Measurements from ENCODE around the gene ZBP1.

ZBP1 gene

GRCh38 chr20:57657535-57658446 lies 37.6 kb upstream of the ZBP1 start:
- peak; percentile 15 to 33 for DNase-seq

GRCh38 chr20:57656821-57657534 lies 36.8 kb upstream of the ZBP1 start:
- DNase-seq: no peak

GRCh38 chr20:57656252-57656820 lies 36.1 kb upstream of the ZBP1 start:
- no peak for DNase-seq

- no peak for DNase-seq
Measured at GRCh38 chr20:57655809-57656155, 35.6 kb upstream of the ZBP1 start.

- DNase-seq: no peak
Measured at GRCh38 chr20:57654998-57655808, 35.0 kb upstream of the ZBP1 start.

- peak; percentile 50 to 66 for DNase-seq
Measured at GRCh38 chr20:57654363-57654997, 34.3 kb upstream of the ZBP1 start.

DNA sequence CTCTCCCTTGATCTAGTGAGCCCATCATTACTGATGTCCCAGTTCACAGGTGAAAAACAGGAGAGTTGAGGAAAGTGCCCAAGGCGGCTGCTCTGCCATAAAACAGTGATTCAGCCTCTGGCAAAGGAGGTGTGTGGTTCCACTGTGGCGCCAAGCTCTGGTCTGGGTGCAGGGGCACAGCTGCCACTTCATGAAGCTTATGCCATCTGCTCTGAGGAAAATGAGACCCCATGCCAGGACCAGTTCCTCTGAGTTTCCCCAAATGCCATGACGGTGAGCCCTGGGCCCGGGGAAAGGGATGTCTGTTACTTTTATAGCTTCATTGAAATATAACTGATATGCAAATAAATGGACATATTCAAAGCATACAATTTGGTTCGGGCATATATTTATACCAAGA lies 33.7 kb upstream of the ZBP1 start:
- DNase-seq: no peak

DNA sequence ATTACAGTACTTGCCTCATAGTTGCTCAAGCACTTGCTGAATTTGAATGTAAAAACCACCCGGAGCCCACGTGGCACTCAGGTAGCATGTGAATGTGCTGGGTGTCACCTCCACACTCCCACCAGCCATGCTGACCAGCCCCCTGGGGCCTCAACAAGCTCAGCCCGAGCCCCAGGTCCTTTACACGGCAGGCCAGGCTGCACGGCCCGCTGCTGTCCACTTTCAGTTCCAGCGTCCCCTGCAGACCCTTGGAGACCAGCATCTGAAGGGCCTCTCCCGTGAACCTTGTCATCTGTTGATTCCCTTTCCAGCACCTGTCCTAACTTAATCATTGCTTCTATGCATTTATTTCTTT lies 33.3 kb upstream of the ZBP1 start:
- DNase-seq: no peak

DNA sequence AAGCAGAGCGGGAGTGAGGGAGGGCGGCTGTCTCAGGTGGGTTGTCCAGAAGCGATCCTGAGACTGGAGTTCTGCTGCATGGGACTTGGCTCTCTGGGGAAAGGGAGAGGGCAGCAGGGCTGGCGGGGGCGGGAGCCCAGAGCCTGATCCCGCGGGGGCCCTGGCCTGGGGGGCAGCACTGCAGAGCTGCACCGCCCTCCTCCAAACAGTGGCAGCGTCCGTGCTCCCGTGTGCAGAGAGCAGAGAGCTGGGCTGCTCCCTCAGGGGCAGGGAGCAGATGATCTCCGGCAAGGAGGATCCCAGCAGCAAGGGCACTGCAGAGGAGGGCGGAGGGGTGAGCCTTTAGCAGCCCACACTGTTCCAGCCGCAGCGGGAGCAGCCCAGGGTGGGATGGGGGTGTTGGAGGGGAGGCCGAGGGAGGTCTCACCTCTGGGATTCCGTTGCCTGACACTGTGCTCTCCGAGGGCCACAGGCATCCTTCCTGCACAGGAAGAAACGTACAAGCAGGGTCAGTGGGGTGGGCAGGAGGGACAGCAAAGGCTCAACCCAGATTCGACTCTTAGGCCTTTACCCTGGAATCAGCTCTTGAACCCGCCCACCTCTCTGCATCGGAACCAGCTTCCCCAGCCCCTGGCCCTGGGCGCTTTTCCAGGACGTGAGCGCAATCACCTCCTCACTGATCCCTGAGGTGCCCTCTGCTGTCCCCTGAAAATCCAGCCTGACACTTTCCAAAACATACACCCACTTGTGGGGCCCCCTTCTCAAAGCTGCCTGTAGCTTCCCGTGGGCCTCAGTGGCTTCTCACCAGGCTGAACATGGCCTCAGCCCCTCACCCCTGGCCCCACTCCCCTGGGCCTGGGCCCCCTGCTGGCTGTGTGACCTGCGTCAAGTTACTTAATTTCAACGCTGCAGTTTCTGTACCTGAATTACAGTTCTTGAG lies 32.6 kb upstream of the ZBP1 start:
- no peak for DNase-seq

DNA sequence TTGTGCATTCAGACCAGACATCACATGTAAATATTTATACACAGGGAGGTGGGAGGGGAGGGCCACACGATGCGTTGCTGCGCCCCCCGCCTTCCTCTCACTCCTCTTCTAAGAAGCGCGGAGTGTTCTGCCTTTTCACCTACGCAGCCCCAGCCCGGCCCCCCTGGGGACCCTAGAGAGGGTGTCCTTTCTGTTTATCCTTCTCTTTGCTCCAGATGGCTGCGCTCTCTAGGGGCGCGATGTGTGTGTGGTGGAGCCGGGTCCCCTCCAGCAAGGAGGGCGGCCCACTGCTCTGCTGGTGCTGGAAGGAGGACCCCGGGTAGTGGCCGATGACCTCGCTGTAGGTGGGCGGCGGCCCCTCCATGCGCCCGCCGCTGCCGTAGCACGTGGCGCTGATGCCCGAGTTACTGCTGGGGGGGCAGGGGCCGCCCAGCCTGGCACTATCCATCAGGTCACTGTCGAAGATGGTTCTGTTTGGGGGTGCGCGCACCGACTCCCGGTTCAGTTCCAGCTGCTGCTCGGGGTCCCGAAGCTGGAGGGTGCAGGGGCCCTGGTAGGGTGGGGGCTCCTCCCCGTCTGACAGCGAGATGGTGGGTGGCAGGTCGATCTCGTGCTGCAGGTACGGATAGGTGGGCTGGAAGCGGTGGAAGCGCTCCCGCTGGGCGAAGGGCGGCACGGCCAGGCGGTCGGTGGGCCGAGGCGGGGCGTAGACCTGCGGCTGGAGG lies 31.8 kb upstream of the ZBP1 start:
- DNase-seq: no peak

GRCh38 chr20:57650756-57651483 lies 30.7 kb upstream of the ZBP1 start:
- DNase-seq: no peak

GRCh38 chr20:57650266-57650665 lies 30.0 kb upstream of the ZBP1 start:
- DNase-seq: no peak

- DNase-seq: no peak
Measured at GRCh38 chr20:57649617-57650015, 29.4 kb upstream of the ZBP1 start.

DNA sequence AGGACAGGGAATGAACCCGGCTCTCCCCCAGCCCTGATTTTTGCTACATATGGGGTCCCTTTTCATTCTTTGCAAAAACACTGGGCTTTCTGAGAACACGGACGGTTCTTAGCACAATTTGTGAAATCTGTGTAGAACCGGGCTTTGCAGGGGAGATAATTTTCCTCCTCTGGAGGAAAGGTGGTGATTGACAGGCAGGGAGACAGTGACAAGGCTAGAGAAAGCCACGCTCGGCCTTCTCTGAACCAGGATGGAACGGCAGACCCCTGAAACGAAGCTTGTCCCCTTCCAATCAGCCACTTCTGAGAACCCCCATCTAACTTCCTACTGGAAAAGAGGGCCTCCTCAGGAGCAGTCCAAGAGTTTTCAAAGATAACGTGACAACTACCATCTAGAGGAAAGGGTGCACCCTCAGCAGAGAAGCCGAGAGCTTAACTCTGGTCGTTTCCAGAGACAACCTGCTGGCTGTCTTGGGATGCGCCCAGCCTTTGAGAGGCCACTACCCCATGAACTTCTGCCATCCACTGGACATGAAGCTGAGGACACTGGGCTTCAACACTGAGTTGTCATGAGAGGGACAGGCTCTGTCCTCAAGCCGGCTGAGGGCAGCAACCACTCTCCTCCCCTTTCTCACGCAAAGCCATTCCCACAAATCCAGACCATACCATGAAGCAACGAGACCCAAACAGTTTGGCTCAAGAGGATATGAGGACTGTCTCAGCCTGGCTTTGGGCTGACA lies 28.8 kb upstream of the ZBP1 start:
- no peak for DNase-seq

DNA sequence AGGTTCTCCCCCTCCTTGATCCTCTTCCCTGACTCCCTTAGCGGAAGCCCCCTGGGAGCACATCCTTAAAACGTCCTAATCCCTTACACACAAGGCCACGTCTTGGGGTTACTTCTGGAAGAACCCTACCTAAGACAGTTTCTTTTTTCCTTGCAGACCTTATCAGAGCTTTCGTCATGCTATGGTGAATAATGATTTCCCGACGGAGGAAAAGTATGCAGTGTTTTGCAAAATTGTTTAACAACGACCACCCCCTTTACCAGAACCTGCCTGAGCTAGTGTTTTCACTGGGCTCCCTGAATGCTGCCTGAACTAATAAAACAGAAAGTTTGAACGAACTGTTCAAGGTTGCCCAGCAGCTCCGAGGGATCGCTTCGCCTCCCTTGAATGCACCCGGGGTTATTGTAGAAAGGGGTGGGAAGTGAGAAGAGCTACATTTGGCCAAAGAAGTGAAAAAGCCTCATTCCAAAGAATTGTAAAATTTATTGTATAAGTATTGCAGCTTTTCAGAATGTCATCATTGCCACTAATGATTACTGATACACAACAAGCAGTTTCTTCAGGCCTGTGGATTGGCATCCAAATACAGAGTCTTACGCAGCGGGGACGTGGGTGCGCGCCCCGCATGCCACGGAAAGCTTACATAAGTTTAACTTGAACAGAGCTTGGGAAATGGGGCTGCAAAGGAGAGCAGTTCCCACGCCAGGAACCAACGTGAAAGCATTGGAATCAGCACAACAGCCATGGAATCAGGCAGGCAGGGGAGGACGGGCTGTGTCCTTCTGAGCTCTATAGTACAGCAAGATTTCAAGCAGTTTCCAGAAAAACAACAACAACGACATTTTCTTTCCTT lies 27.9 kb upstream of the ZBP1 start:
- no peak for DNase-seq

DNA sequence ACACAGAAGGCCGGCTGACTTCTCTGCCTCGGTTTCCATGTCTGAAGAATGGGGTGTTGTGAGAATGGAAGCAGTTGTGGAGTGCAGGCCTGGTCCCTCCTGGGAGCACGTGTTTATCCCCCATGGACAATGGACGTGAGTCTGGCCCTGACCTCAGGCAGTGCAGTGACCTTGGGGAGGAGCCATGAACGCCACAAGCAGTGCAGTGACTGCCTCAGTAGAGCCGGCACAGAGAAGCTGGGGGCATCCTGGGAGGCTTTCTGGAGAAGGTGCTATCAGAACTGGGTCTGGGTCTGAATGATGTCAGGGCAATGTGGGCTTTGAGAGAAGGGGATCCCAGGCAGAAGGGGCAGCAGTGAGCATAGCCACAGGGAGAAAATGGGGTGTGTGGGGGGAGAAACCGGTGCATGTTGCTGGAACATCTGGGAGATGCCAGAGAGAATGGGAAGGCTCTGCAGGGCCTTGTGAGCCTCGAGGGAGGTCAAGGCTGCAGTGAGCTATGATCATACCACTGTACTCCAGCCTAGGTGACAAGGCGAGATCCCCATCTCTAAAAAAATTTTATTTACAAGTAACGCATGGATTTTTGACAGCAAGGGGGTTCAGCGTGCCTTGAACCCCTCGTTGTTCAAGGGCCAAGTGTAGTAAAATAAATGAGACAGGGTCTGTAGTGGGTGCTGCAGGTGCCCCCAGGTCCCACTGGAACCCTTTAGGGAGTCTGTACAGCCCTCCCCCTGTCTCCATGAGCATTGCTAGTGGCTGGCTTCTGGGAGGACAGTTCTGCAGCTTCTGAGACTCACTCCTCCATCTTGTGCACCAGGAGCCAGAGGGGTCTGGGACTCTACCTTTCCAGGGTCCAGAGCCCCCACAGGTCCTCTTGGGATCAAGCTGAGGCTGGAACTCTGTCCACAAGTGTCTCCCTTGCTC lies 27.0 kb upstream of the ZBP1 start:
- DNase-seq: no peak

- no peak for DNase-seq
Measured at GRCh38 chr20:57638895-57639236, 18.6 kb upstream of the ZBP1 start.
